RPMI7951 (cell line): ENCODE results near the gene MAP1LC3B2. TPM values are rescaled to one million over a fixed set of nuclear protein-coding genes. Genes with fewer than 3 reads are reported as not detected.

Experiments
- DNase-seq: peaks from one replicate; pipeline ENCODE4 v3.0.0-alpha.2; 2012; ENCODE audit warnings: low read depth
- total RNA-seq: library from RNA; depleted of rRNA; stranded (reverse); fragments of >200 nt; shearing (Covaris generic); gene quantifications from 2 replicates; pipeline ENCODE4 v1.2.3, GENCODE V29; 2014; rRNA removed

The MAP1LC3B2 gene
- total RNA-seq, 1 experiment from 2014 or later: 0.48 TPM

DNA sequence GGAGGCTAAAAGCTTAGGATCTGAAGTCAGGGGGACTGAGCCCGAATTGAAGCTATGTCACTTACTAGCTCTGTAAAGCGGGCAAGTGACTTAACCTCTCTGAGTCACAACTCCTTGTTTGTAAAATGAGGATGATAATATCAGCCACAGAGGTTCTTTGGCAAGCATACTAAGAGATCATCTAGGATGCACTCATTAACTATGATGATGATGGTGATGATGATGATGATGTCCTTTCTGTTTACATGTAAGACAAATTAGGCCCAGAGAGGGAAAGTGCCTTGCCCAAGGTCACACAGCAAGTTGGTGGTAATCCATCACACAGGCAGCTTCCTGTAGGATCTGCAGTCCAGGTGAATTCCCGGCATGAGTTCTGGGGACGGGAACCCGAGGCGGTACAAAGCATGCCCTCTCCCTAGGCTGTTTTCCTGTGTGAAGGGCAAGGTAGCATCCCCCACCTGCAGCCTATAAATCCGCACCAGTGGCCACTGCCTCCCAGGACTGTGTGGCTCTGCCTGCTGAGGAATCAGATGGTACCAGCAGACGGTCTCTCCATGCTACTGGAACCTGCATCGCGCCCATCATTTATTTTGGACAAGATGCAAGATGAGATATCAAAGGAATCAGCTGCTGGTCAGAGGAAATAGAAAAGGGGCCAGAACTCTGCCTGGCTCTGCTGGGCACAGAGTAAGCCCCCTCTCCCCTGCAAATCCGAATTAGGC lies 55.2 kb downstream of the MAP1LC3B2 start:
- no peak for DNase-seq

DNA sequence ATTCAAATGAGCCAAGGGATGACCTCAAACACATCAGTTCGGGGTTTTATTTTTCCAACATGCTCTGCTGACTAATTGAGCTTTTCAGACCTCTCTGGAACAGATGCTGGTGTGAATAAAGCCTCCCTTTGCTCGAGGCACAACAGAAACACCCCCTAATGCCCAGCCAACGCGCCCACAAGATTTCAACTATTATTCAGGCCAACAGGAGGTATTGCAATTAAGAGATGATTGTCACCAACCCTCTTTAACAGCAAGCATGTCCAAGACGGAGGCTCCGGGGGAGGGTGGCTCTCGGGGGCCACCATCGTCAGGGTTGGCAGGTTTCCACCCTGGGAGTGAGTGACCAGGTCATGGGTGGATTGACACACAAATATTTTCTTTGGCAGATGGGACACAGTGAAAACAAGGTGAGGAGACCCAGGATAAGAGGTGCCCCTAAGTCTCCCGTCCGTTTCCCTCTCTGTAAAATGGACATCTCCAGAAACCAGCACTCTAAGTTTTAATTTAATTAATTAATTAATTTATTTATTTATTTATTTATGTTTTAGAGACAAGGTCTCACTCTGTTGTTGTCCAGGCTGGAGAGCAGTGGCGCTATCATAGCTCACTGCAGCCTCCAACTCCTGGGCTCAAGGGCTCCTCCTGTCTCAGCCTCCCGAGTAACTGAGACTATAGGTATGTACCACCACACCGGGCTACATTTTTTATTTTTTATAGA lies 56.1 kb downstream of the MAP1LC3B2 start:
- no peak for DNase-seq

- DNase-seq: no peak
These were observed 57.5 kb downstream of the MAP1LC3B2 start for GRCh38 chr12:116616536-116617248.

GRCh38 chr12:116619246-116619645 lies 60.1 kb downstream of the MAP1LC3B2 start:
- DNase-seq: no peak

DNA sequence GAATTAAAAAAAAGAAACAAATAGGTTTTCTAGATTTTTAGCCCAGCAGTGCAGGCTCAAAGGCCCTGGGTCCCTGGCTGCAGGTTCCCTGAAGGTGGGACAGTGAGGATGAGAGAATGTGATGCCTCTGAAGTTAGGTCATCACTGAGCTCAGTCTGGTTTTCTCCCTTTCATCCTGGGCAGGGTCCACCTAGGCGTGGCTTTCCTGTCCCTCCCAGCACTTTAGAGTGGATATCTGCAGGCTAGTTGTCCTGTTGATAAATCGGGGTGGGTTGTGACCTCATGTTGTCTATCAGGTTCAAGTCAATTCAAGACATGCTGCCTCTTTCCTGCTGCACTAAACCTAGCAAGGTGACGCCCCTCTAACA lies 60.9 kb downstream of the MAP1LC3B2 start:
- DNase-seq: no peak

DNA sequence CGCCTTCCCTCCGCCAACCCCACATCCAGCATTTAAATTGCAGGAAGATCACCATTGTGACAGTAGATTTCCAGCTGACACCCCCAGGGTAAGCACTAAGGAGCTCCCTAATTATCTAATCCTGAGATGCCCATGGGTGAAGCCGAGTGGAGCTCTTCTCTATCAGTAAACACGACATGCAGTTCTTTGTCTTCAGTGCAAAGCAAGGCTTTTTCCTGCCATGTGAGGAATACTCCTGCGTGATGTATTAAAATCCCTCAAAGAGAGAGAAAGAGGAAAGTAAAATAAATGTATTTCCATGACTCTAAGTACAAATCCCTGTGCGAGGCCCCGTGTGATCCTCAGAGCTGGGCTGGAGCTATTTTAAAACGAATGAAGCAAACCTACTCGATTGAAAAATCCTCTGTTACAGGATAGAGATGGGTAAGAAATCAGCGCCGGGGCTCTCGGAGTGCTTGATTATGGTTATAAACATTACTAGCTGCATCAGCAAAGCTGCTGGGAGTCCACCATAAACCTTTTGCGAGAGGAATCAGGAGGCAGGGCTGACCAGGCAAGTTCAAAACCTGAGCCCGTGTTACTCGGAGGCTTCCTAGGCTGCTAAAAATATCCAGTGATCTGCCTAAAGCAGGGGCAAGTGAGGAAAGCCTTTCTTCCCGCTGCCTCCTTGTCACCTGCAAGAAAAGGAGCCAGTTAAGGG lies 61.5 kb downstream of the MAP1LC3B2 start:
- DNase-seq: no peak

- no peak for DNase-seq
These were observed 62.0 kb downstream of the MAP1LC3B2 start for GRCh38 chr12:116621194-116621593.

DNA sequence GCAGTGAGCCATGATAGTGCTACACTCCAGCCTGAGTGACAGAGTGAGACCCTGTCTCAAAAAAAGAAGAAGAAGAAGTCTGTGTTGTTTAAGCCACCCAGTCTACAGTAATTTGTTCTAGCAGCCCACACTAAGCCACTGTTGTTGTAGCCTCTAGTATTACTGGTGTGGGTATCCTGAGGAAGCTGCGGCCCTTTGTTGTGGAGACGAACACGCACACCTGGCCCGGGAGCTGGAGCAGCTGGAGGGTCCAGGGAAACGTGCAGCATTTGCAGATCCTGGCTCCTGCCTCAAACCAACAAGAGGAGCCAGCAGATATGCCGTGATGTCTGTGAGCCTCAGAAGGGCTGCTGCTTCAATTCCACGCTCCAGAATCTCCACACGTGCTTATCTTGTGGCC lies 65.3 kb downstream of the MAP1LC3B2 start:
- DNase-seq: no peak

DNA sequence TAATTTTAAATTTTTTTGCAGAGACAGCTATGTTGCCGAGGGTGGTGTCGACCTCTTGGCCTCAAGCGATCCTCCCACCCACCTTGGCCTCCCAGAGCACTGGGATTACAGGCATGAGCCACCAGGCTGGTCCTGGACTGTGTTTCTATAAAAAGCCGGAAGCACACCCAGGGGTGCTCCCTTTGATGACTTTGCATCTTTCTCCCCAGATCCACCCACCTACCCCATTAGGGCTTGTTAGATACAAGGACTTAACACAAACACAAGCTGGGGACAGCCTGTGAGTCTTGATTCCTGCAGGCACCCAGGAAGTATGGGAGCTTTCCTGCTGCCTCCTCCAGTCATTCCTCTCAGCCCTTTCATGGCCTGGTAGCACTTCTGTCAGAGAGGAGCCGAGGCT lies 67.0 kb downstream of the MAP1LC3B2 start:
- no peak for DNase-seq

Other genes with a start within 250 kb of the MAP1LC3B2 start
- gene SPRING1, start 178.7 kb downstream of the MAP1LC3B2 start, total RNA-seq: 16.3 and 17.6 TPM in 2 replicates
- gene RNFT2, start 178.9 kb downstream of the MAP1LC3B2 start, total RNA-seq: 2.4 and 3.4 TPM in 2 replicates